Spleen (tissue), 11 donors: ENCODE measurements around the gene ANKS1B. TPM values are rescaled to one million over a fixed set of nuclear protein-coding genes. Genes with fewer than 3 reads are reported as not detected.

Experiments used
- DNase-seq: peaks from one replicate; pipeline ENCODE4 v3.0.0-alpha.2; 2020
- H3K27ac ChIP-seq, 8 donors: fragments of 200-600 bp; sonication (generic) in 7 of 8; 1 replicate in 4 of 8; 2 replicates in 4 of 8; pipeline versions ENCODE4 v1.5.0 to v1.8.0; 2016 to 2021; ENCODE audit warnings: inconsistent platforms in 4 of 8, mild to moderate bottlenecking in 4 of 8, moderate library complexity in 1 of 8
- H3K27me3 ChIP-seq, 7 donors: fragments of 200-600 bp; sonication (generic) in 6 of 7; replicated peaks in 1 of 7; 1 replicate in 4 of 7; 2 replicates in 3 of 7; pipeline versions ENCODE4 v1.5.0 to v1.8.0; 2016 to 2021; ENCODE audit warnings: inconsistent platforms in 3 of 7, mild to moderate bottlenecking in 1 of 7
- H3K36me3 ChIP-seq, 6 donors: fragments of 200-600 bp; sonication (generic) in 5 of 6; 1 replicate in 4 of 6; 2 replicates in 2 of 6; pipeline versions ENCODE4 v1.5.0 to v1.8.0; 2016 to 2021; ENCODE audit warnings: inconsistent platforms in 2 of 6
- H3K4me1 ChIP-seq, 6 donors: fragments of 200-600 bp; sonication (generic) in 5 of 6; 1 replicate in 3 of 6; 2 replicates in 3 of 6; pipeline versions ENCODE4 v1.5.0 to v1.8.0; 2016 to 2021; ENCODE audit warnings: inconsistent platforms in 3 of 6
- H3K4me3 ChIP-seq, 8 donors: fragments of 200-600 bp; sonication (generic) in 7 of 8; 1 replicate in 4 of 8; 2 replicates in 4 of 8; pipeline versions ENCODE4 v1.5.0 to v1.8.0; 2016 to 2021; ENCODE audit warnings: inconsistent platforms in 4 of 8, mild to moderate bottlenecking in 4 of 8, moderate library complexity in 2 of 8
- H3K9me3 ChIP-seq, 8 donors: fragments of 200-600 bp; sonication (generic) in 7 of 8; 1 replicate in 4 of 8; 2 replicates in 4 of 8; pipeline versions ENCODE4 v1.5.0 to v1.8.0; 2016 to 2021; ENCODE audit warnings: inconsistent platforms in 4 of 8
- CTCF ChIP-seq, 11 experiments: fragments of 200-600 bp in 7 of 11; fragments of 450-650 bp in 4 of 11; sonication (generic) in 4 of 11; IDR thresholded peaks in 8 of 11; conservative IDR thresholded peaks in 3 of 11; 1 replicate in 7 of 11; 2 replicates in 4 of 11; pipeline versions ENCODE4 v1.4.0 to v1.8.0; 2016 to 2021; ENCODE audit warnings: antibody characterized with exemption in 11 of 11, inconsistent platforms in 4 of 11, mild to moderate bottlenecking in 1 of 11
- POLR2A ChIP-seq, 3 donors: fragments of 450-650 bp; IDR thresholded peaks; one replicate each; pipeline ENCODE4 v1.5.1; 2017; ENCODE audit warnings: antibody characterized with exemption in 3 of 3, mild to moderate bottlenecking in 1 of 3
- POLR2AphosphoS5 ChIP-seq, 3 donors: sonication (generic); formaldehyde crosslinking; IDR thresholded peaks; one replicate each; pipeline ENCODE4 v1.5.1; 2017; ENCODE audit warnings: antibody characterized with exemption in 3 of 3
- WGBS, 5 donors: extraction: QIAGEN DNeasy Blood & Tissue Kit in 3 of 5; methylation state at CpG; one replicate each; pipeline versions ENCODE4 v1.1.5 to v1.1.7; 2013 to 2018; 5-methylcytosine and 5-hydroxymethylcytosine counted together
- intact Hi-C: fragments of 100-400 bp; cut with DNase I; formaldehyde crosslinking; loops from one replicate; pipeline ENCODE4 v1.15.0; 2023; ENCODE audit warnings: low total_unique reads
- polyA plus RNA-seq, 3 donors: library from polyadenylated mRNA; stranded (reverse); fragments of 200-250 nt; gene quantifications; one replicate each; pipeline ENCODE4 v1.2.1, GENCODE V29; 2013
- total RNA-seq, 7 donors: library from RNA; depleted of rRNA in 3 of 7; stranded (reverse); fragments of >200 nt in 3 of 7; fragmentation: NEBNext Ultra II Directional in 4 of 7; extraction: Animal tissue kit (Norgen Biotek cat#: 25700) in 4 of 7; gene quantifications; one replicate each; pipeline versions ENCODE4 v1.1.0 to v1.2.1, GENCODE V29; 2016 to 2021
- donor health status: healthy with polysubstance abuse.
- donor health status: DM: no; HTN: no; CAD: no; lungs with moderate emphysema.
- donor health status: DM: no; HTN: no; CAD: no.
- donor health status: Bipolar disorder and iron deficiency.
- donor health status: healthy.
- donor health status: DM: no; HTN: no; CAD: no.
- donor health status: DM: yes; HTN: yes; CAD: no.

Gene ANKS1B
- total and polyA plus RNA-seq, 10 donors, result 0.21 to 8.0 (median 4.2) TPM

DNA sequence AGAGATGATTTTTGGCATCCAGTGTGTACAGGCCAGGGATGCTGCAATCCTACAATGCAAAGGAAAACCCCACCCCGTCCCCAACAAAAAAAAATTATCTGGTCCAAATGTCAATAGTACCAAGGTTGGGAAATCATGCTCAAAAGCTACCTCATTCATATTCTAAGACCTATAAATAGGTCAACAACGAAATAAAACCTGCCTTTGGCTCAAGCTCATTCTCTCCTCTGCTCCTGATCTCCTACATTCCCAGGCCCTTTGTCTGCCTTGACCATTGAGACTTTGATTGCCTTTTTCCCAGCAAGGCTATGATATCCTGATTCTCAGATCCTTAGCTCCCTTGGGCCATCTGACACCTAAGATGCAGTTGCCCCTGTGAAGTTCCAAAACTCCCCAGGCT lies 30.0 kb downstream of the ANKS1B start:
- Histone ChIP-seq H3K27ac (no peak overlapping the region), H3K27me3 (no peaks in the 10 kb centered on the region), H3K36me3 (no peaks in the 10 kb centered on the region), H3K9me3 (no peaks in the 10 kb centered on the region), H3K4me3 (no peak overlapping the region), H3K4me1 (no peaks in the 10 kb centered on the region)
- WGBS, 5 donors, result 49 to 68% (median 60%) methylated on average over 2 of the region's 2 CpGs
- intact Hi-C loops, result no loop called here
- DNase-seq, result no peak
- TF ChIP-seq POLR2AphosphoS5 (IDR thresholded peaks at IDR 0.05) (no peak), CTCF (IDR thresholded peaks at IDR 0.05 in 8 of 11, conservative IDR thresholded peaks at IDR 0.05 in 3 of 11) (no peak), POLR2A (IDR thresholded peaks at IDR 0.05) (no peak)

DNA sequence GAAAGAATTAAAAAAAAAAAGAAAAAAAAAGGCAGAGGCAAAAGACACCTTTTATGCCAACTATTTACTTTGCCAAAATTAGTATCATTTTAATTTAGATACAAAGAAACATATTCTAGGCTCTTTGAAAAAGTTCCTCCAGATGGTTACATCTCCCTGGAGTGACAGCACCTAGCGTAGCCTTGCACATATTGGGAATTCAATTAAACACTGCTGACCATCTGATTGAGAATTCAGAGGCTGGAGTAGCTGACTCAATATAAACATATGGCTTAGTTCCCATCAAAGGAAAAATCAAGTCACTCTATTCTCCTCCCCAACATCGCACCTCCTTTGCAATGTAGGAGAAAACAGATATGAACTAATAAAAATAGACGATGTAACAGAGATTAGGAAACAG lies 36.4 kb downstream of the ANKS1B start:
- WGBS, 5 donors, result 83 to 93% (median 92%) methylated on average over 3 of the region's 3 CpGs

GRCh38 chr12:99946131-99946530 lies 38.6 kb downstream of the ANKS1B start:
- H3K4me1 ChIP-seq, result no peaks in the 10 kb centered on the region
- no peak for DNase-seq
- 80 to 95% (median 88%) methylated on average over 1 of the region's 1 CpG for WGBS, 5 donors
- no peak for TF ChIP-seq POLR2A (IDR thresholded peaks at IDR 0.05)
- no peak for TF ChIP-seq CTCF (IDR thresholded peaks at IDR 0.05 in 8 of 11, conservative IDR thresholded peaks at IDR 0.05 in 3 of 11)
- TF ChIP-seq POLR2AphosphoS5 (IDR thresholded peaks at IDR 0.05), result no peak
- intact Hi-C loops, result no loop called here
- H3K27ac ChIP-seq, result no peak overlapping the region
- no peaks in the 10 kb centered on the region for H3K36me3 ChIP-seq
- H3K27me3 ChIP-seq, result no peaks in the 10 kb centered on the region
- no peak overlapping the region for H3K4me3 ChIP-seq
- H3K9me3 ChIP-seq, result no peaks in the 10 kb centered on the region

More for the DNA sequence above, 36.4 kb downstream of the ANKS1B start:
- intact Hi-C loops, result no loop called here
- H3K9me3 ChIP-seq, result no peaks in the 10 kb centered on the region
- H3K4me3 ChIP-seq, result no peak overlapping the region
- H3K27me3 ChIP-seq, result no peaks in the 10 kb centered on the region
- H3K27ac ChIP-seq, result no peak overlapping the region
- no peak for TF ChIP-seq CTCF (IDR thresholded peaks at IDR 0.05 in 8 of 11, conservative IDR thresholded peaks at IDR 0.05 in 3 of 11)
- no peak for TF ChIP-seq POLR2A (IDR thresholded peaks at IDR 0.05)
- no peak for DNase-seq
- no peaks in the 10 kb centered on the region for H3K36me3 ChIP-seq
- no peaks in the 10 kb centered on the region for H3K4me1 ChIP-seq

GRCh38 chr12:99935608-99936007 lies 49.1 kb downstream of the ANKS1B start:
- 77 to 84% (median 79%) methylated on average over 3 of the region's 3 CpGs for WGBS, 5 donors
- no peaks in the 10 kb centered on the region for H3K9me3 ChIP-seq
- H3K4me3 ChIP-seq, result no peak overlapping the region
- H3K27me3 ChIP-seq, result no peaks in the 10 kb centered on the region
- H3K36me3 ChIP-seq, result no peaks in the 10 kb centered on the region
- DNase-seq, result no peak
- no peak for TF ChIP-seq CTCF (IDR thresholded peaks at IDR 0.05 in 8 of 11, conservative IDR thresholded peaks at IDR 0.05 in 3 of 11)
- TF ChIP-seq POLR2AphosphoS5 (IDR thresholded peaks at IDR 0.05), result no peak
- TF ChIP-seq POLR2A (IDR thresholded peaks at IDR 0.05), result no peak
- no peak overlapping the region for H3K27ac ChIP-seq
- H3K4me1 ChIP-seq, result no peaks in the 10 kb centered on the region
- intact Hi-C loops, result no loop called here
